ENCODE data around the gene SLC25A34. TPM values are rescaled to one million over a fixed set of nuclear protein-coding genes. Genes with fewer than 3 reads are reported as not detected.
A peak's percentile ranks its signal among the peaks of the same experiment; 100 is the strongest.

Gene SLC25A34
- total RNA-seq, 2 experiments from 2014 or later: 0.76 to 0.94 TPM

- Mint-ChIP-seq H3K4me3 (no peak overlapping the region), H3K27me3 (no peaks in the 10 kb centered on the region), H3K36me3 (peaks cover 9% of the 10 kb centered on the region), H3K27ac (no peak overlapping the region), H3K4me1 (peaks cover 15% of the 10 kb centered on the region), H3K9me3 (no peaks in the 10 kb centered on the region)
- no peak for DNase-seq
These were observed 30.9 kb upstream of the SLC25A34 start for GRCh38 chr1:15705184-15705566.

GRCh38 chr1:15706751-15707150 lies 29.3 kb upstream of the SLC25A34 start:
- no peak for DNase-seq
- Mint-ChIP-seq H3K4me1 (peaks cover 20% of the 10 kb centered on the region), H3K27me3 (no peaks in the 10 kb centered on the region), H3K9me3 (no peaks in the 10 kb centered on the region), H3K27ac (no peak overlapping the region), H3K36me3 (peaks cover 7% of the 10 kb centered on the region), H3K4me3 (no peak overlapping the region)

DNA sequence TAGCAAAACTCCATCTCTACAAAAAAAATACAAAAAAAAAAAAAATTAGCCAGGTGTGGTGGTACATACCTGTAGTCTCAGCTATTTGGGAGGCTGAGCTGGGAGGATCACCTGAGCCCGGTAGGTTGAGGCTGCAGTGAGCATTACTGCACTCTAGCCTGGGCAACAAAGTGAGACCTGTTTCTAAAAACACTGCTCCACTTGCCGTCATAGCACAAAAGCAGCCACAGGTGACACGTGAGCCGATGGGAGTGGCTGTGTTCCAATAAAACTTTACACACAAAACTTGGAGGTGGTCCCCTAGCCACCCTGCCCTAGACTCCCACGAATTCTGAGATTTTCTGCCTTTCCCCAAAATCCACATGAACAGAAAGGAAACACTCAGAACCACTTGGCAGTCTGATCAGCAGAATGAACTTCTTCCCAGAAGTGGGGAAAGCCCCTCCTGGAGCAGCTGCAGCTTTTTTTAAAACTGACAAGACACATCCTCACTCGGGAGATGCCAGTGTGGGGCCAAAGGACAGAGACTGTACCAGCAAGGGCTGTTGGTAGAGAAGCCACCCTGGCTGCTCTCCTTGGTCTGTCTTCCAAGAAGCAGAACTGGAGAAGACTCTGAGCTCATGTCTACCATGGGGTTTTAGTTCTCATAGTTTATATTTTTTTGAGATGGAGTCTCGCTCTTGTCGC lies 28.7 kb upstream of the SLC25A34 start:
- Mint-ChIP-seq H3K4me3 (no peak overlapping the region), H3K4me1 (peaks cover 26% of the 10 kb centered on the region), H3K9me3 (no peaks in the 10 kb centered on the region), H3K36me3 (peaks cover 7% of the 10 kb centered on the region), H3K27ac (no peak overlapping the region), H3K27me3 (no peaks in the 10 kb centered on the region)
- DNase-seq: no peak

GRCh38 chr1:15708486-15709137 lies 27.4 kb upstream of the SLC25A34 start:
- H3K27me3 Mint-ChIP-seq: no peaks in the 10 kb centered on the region
- H3K9me3 Mint-ChIP-seq: no peaks in the 10 kb centered on the region
- DNase-seq: no peak
- H3K36me3 Mint-ChIP-seq: peaks cover 7% of the 10 kb centered on the region
- H3K4me1 Mint-ChIP-seq: peaks cover 24% of the 10 kb centered on the region
- no peak overlapping the region for H3K27ac Mint-ChIP-seq
- no peak overlapping the region for H3K4me3 Mint-ChIP-seq

DNA sequence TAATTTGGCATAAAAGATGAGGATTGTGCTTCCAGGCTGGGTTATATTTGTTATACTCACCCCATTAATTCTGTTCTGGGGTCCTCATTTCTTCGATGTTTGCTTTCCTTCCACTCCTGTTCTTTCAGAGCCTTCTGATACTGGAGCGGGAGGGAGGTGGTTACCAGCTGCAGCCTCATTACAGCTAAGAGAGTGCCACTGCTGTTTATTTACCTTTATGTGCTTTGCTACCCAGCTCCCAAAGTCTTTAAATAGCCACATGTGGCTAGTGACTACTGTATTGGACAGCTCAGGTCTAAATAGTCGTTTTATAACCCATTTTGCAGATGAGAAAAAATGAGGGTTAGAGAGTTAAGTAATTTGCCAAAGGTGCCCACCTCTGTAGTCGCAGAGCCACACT lies 26.8 kb upstream of the SLC25A34 start:
- H3K27me3 Mint-ChIP-seq: no peaks in the 10 kb centered on the region
- peaks cover 7% of the 10 kb centered on the region for H3K36me3 Mint-ChIP-seq
- no peak for DNase-seq
- peaks cover 22% of the 10 kb centered on the region for H3K4me1 Mint-ChIP-seq
- no peak overlapping the region for H3K27ac Mint-ChIP-seq
- H3K4me3 Mint-ChIP-seq: no peak overlapping the region
- no peaks in the 10 kb centered on the region for H3K9me3 Mint-ChIP-seq

GRCh38 chr1:15712168-15712567 lies 23.9 kb upstream of the SLC25A34 start:
- Mint-ChIP-seq H3K36me3 (no peaks in the 10 kb centered on the region), H3K9me3 (no peaks in the 10 kb centered on the region), H3K27me3 (no peaks in the 10 kb centered on the region), H3K27ac (peak overlapping the region; percentile 42), H3K4me3 (no peak overlapping the region), H3K4me1 (peaks cover 18% of the 10 kb centered on the region)
- peak; percentile 16 for DNase-seq

DNA sequence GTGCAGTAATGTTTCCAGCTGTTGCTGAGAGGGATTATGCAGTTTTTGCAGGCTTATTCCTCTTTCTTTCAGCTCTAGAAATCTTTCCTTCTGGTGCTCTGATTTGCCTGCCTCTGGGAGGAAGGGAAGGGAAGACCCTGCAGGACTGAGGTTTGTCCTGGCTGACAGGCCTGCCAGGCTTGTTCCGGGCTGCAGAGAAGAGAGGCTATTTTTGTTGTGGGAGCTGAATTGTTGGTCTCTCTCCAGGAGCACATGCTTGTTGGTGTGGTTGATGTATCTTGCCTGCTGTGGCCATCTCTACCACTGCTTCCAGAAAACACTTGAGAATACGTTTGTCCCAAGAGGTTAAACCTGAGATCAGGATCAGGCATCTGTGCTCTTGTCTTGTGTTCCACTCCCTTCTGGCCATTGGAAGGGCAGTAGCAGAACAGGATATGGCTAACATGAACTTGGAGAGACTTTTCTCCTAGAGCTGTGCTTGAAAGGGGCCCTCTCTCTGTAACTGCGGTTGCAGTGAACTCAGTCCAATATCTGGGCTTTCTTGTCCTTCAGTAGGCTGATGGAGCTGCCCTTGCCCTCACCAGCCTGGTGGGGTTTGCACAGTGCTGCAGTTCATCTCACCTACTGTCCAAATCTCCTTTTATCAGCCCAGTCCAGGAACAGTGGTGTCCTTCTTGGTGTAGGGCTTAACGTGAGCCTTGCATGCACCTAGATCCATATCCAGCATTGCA lies 21.5 kb upstream of the SLC25A34 start:
- no peak for DNase-seq
- Mint-ChIP-seq H3K4me1 (peaks cover 16% of the 10 kb centered on the region), H3K27ac (peak overlapping the region; percentile 34), H3K27me3 (no peaks in the 10 kb centered on the region), H3K36me3 (peaks cover 3% of the 10 kb centered on the region), H3K4me3 (no peak overlapping the region), H3K9me3 (no peaks in the 10 kb centered on the region)

DNA sequence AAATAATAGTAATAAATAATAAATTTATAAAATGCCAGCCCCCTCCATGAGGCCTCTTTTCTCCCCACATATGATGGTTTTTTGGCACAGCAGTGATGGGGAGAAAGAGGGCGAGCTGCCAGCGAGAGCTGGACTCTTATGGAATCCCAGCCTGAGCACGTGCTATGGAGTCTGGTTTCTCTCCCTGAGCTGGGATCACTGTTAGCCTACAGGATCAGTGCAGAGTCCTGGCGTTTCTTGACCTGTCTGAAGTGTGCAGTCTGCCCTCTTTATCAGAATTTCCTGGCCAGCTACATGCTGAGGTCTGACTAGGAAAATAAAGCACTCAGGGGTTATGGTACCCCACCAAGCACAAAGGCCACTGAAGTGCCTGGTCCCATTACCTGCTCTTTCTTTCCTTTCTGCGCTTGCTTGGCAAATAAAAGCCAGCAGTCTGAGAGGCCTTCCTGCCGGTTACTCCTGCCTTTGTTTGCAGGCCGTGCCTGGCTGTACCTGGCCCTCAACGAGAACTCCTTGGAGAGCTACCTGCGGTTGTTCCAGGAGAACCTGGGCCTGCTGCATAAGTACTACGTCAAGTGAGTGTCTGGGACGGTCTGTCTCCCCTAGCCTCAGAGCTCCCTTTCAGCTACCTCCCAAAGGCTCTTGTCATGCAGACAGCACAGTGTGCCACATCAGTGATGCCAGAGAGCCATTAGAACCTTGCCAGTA lies 18.5 kb upstream of the SLC25A34 start:
- Mint-ChIP-seq H3K9me3 (no peaks in the 10 kb centered on the region), H3K36me3 (peaks cover 3% of the 10 kb centered on the region), H3K4me1 (peaks cover 5% of the 10 kb centered on the region)

DNA sequence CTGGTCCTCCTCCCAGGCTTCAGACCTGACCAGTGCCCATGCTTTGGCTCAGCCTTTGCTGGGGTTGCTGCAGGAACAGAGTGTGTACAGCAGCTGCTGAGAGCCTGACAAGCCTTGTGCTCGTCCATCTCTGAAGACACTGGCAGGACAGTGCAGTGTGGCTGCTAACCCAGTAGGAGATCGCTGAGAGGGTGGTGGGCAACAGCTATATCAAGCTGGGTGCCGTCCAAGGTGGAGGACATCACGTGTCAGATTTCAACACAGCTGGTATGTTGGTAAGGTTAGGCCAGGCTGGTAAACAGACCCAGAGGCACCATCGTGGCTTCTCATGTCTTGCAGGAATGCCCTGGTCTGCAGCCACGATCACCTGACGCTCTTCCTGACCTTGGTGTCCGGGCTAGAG lies 17.9 kb upstream of the SLC25A34 start:
- Mint-ChIP-seq H3K27me3 (no peaks in the 10 kb centered on the region), H3K4me1 (peaks cover 5% of the 10 kb centered on the region), H3K4me3 (no peak overlapping the region), H3K9me3 (no peaks in the 10 kb centered on the region), H3K36me3 (peaks cover 5% of the 10 kb centered on the region), H3K27ac (no peak overlapping the region)
- DNase-seq: no peak

More for the DNA sequence above, 18.5 kb upstream of the SLC25A34 start:
- no peak overlapping the region for H3K4me3 Mint-ChIP-seq
- no peaks in the 10 kb centered on the region for H3K27me3 Mint-ChIP-seq
- no peak for DNase-seq
- H3K27ac Mint-ChIP-seq: no peak overlapping the region

- Mint-ChIP-seq H3K27ac (peak overlapping the region; percentile 9), H3K27me3 (no peaks in the 10 kb centered on the region), H3K4me3 (no peak overlapping the region), H3K36me3 (peaks cover 5% of the 10 kb centered on the region), H3K9me3 (no peaks in the 10 kb centered on the region), H3K4me1 (peaks cover under 1% of the 10 kb centered on the region)
- no peak for DNase-seq
These were observed 16.5 kb upstream of the SLC25A34 start for GRCh38 chr1:15719381-15720120.

GRCh38 chr1:15720861-15721260 lies 15.2 kb upstream of the SLC25A34 start:
- H3K9me3 Mint-ChIP-seq: no peaks in the 10 kb centered on the region
- no peaks in the 10 kb centered on the region for H3K4me1 Mint-ChIP-seq
- no peak for DNase-seq
- peaks cover 5% of the 10 kb centered on the region for H3K36me3 Mint-ChIP-seq
- no peak overlapping the region for H3K27ac Mint-ChIP-seq
- H3K27me3 Mint-ChIP-seq: no peaks in the 10 kb centered on the region
- H3K4me3 Mint-ChIP-seq: no peak overlapping the region

DNA sequence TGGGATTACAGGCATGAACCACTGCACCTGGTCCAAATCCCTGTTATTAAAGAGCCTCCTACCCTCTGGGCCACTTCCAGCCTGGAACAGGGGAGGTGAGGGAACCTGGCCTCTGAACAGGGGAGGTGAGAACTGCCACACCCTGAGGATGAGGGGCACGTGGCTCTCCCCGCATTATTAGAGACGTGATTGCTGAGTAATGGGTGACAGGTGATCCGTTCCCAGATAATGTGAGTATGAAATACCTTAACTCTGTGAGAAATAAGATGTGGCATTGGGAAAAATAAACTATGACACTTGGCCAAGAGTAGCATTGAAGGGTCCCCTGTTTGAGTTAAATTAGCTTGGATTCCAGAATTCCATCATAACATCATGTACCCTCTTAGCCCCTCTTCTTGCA lies 13.6 kb upstream of the SLC25A34 start:
- H3K27ac Mint-ChIP-seq: no peak overlapping the region
- no peaks in the 10 kb centered on the region for H3K9me3 Mint-ChIP-seq
- H3K4me1 Mint-ChIP-seq: no peaks in the 10 kb centered on the region
- peaks cover 5% of the 10 kb centered on the region for H3K36me3 Mint-ChIP-seq
- no peaks in the 10 kb centered on the region for H3K27me3 Mint-ChIP-seq
- DNase-seq: no peak
- H3K4me3 Mint-ChIP-seq: no peak overlapping the region

DNA sequence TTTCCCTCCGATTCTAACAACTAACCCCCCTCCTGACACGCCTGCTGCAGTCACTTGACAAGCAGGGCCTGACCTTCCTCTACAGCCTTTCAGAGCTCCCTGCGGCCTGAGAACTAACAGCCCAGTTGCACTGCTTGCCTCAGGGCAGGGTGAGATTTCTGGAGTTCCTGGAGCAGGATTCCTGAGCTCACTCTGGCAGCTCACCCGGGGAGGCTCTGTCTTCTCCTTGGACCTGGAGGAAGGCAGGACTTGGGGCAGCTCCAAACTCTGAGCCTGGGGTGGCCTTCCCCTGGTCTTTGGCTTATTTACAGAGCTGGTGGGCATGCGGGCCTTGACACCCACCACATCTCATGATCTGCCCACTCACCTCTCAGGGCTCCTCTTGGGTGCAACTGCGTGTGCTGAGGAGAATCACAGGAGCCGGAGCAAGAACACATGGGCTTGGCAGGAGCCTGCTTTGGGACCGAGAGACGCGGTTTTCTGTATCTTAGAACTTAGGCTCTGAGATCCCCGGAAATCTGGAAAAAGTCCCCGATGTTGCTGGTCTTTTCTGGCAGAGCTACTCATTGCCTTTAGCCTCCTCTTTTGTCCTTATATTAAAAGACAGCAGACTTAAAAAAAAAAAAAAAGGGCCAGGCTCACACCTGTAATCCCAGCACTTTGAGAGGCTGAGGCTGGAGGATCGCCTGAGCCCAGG lies 13.1 kb upstream of the SLC25A34 start:
- DNase-seq: no peak
- Mint-ChIP-seq H3K4me3 (no peak overlapping the region), H3K36me3 (peaks cover 2% of the 10 kb centered on the region), H3K9me3 (no peaks in the 10 kb centered on the region), H3K4me1 (no peaks in the 10 kb centered on the region), H3K27ac (no peak overlapping the region), H3K27me3 (no peaks in the 10 kb centered on the region)

DNA sequence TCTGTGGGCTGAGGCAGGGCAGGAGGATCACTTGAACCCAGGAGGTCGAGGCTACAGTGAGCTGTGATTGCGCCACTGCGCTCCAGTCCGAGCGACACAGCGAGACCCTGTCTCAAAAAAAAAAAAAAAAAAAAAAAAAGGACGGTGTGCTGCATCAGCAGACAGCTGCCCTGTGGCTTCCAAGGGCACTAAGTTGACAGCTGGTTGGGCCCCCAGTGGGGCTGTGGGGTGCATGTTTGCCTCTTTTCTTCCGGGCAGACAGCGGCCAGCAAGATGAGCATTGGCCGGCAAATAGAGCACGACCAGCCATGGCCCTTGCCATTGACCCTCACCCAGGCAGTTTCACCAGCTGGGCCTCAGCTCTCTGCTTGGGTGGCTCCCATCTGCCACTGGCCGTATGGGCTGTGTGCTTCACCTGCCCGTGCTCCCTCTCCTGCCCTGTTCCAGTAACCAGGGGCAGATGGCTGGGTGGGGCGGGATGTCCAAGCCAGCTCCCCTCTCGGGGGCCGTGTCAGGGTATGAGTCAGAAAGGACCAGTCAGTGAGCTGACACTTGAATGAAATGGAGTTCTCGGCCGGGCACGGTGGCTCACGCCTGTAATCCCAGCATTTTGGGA lies 12.3 kb upstream of the SLC25A34 start:
- no peak for DNase-seq
- H3K9me3 Mint-ChIP-seq: no peaks in the 10 kb centered on the region
- no peaks in the 10 kb centered on the region for H3K27me3 Mint-ChIP-seq
- H3K4me3 Mint-ChIP-seq: no peak overlapping the region
- no peak overlapping the region for H3K27ac Mint-ChIP-seq
- H3K4me1 Mint-ChIP-seq: no peaks in the 10 kb centered on the region
- peaks cover 2% of the 10 kb centered on the region for H3K36me3 Mint-ChIP-seq

Measured in activated naive CD8-positive, alpha-beta T cell treated with anti-CD3 and anti-CD28 coated beads for 36 hours (primary cell).